WTC11 (cell line): Measurements from ENCODE around the gene GATA1. TPM values are rescaled to one million over a fixed set of nuclear protein-coding genes. Genes with fewer than 3 reads are reported as not detected.

Experiments
- ATAC-seq: fragments of 200-7000 bp; cut with Tn5 transposase; 2 replicates; pipeline ENCODE4 v1.10.0; 2021; ENCODE audit warnings: mild to moderate bottlenecking, moderate library complexity
- CTCF ChIA-PET: fragments of 300-600 bp; sonication (Branson Sonifier 250); formaldehyde crosslinking; loops from one replicate; lab custom pipeline; 2021; ENCODE audit warnings: antibody characterized with exemption; lab: Charles Lee
- POLR2A ChIA-PET: fragments of 350-600 bp; sonication (Branson Sonifier 250); formaldehyde crosslinking; loops from one replicate; lab custom pipeline; 2021; ENCODE audit warnings: antibody characterized with exemption; lab: Charles Lee
- DNase-seq: peaks from one replicate; pipeline ENCODE4 v3.0.0; 2021; ENCODE audit warnings: low spot score
- H3K27ac Mint-ChIP-seq: 2 replicates; pipeline ENCODE4 v1.8.0; 2021; ENCODE audit warnings: mixed read lengths
- H3K27me3 Mint-ChIP-seq: 2 replicates; pipeline ENCODE4 v1.8.0; 2021; ENCODE audit warnings: low read depth, mild to moderate bottlenecking, moderate library complexity, mixed read lengths
- H3K36me3 Mint-ChIP-seq: 2 replicates; pipeline ENCODE4 v1.8.0; 2021; ENCODE audit warnings: mixed read lengths
- H3K4me1 Mint-ChIP-seq: 2 replicates; pipeline ENCODE4 v1.8.0; 2022; ENCODE audit warnings: mixed read lengths
- H3K4me3 Mint-ChIP-seq: 2 replicates; pipeline ENCODE4 v1.8.0; 2021; ENCODE audit warnings: mild to moderate bottlenecking, moderate library complexity, mixed read lengths
- H3K9me3 Mint-ChIP-seq: 2 replicates; pipeline ENCODE4 v1.8.0; 2021; ENCODE audit warnings: mixed read lengths
- AR ChIP-seq: fragments of 250-450 bp; sonication (Bioruptor Pico); IDR thresholded peaks from 2 replicates; pipeline ENCODE4 v1.9.0; 2021; ENCODE audit warnings: mild to moderate bottlenecking
- E2F1 ChIP-seq: sonication (generic); formaldehyde crosslinking; IDR thresholded peaks from 2 replicates; pipeline ENCODE4 v1.8.0; 2022; ENCODE audit warnings: mild to moderate bottlenecking, missing genetic modification reagents
- E2F4 ChIP-seq: sonication (generic); formaldehyde crosslinking; IDR thresholded peaks from 2 replicates; pipeline ENCODE4 v1.8.1; 2022; ENCODE audit warnings: low read depth, mild to moderate bottlenecking, moderate library complexity, missing genetic modification reagents, borderline replicate concordance
- E2F5 ChIP-seq: sonication (generic); formaldehyde crosslinking; IDR thresholded peaks from 2 replicates; pipeline ENCODE4 v1.8.1; 2022; ENCODE audit warnings: mild to moderate bottlenecking, moderate library complexity, missing genetic modification reagents
- GTF2I ChIP-seq: fragments of 250-450 bp; sonication (Bioruptor Pico); conservative IDR thresholded peaks from 2 replicates; pipeline ENCODE4 v1.4.0; 2021; ENCODE audit warnings: mild to moderate bottlenecking
- MXD4 ChIP-seq: fragments of 250-450 bp; sonication (Bioruptor Pico); IDR thresholded peaks from 2 replicates; pipeline ENCODE4 v1.8.0; 2021; ENCODE audit warnings: mild to moderate bottlenecking, moderate library complexity, borderline replicate concordance
- NR2C2 ChIP-seq: sonication (generic); formaldehyde crosslinking; IDR thresholded peaks from 2 replicates; pipeline ENCODE4 v1.8.0; 2022; ENCODE audit warnings: mild to moderate bottlenecking, missing genetic modification reagents
- NR3C1 ChIP-seq: sonication (generic); formaldehyde crosslinking; conservative IDR thresholded peaks from 2 replicates; pipeline ENCODE4 v1.8.1; 2023; ENCODE audit warnings: low read depth, mild to moderate bottlenecking, missing genetic modification reagents
- PRRX2 ChIP-seq: fragments of 250-450 bp; sonication (Bioruptor Pico); IDR thresholded peaks from 2 replicates; pipeline ENCODE4 v1.8.0; 2021; ENCODE audit warnings: mild to moderate bottlenecking
- SMAD3 ChIP-seq: sonication (generic); formaldehyde crosslinking; IDR thresholded peaks from 2 replicates; pipeline ENCODE4 v1.8.0; 2022; ENCODE audit warnings: missing genetic modification reagents, mild to moderate bottlenecking, borderline replicate concordance
- STAT6 ChIP-seq: sonication (generic); formaldehyde crosslinking; conservative IDR thresholded peaks from 2 replicates; pipeline ENCODE4 v1.8.1; 2023; ENCODE audit warnings: mild to moderate bottlenecking, low read depth, missing genetic modification reagents, moderate library complexity
- TCF7 ChIP-seq: sonication (generic); formaldehyde crosslinking; IDR thresholded peaks from 2 replicates; pipeline ENCODE4 v1.8.0; 2022; ENCODE audit warnings: mild to moderate bottlenecking, low read depth, missing genetic modification reagents, moderate library complexity
- USF1 ChIP-seq: sonication (generic); formaldehyde crosslinking; IDR thresholded peaks from 2 replicates; pipeline ENCODE4 v1.8.0; 2022; ENCODE audit warnings: mild to moderate bottlenecking, missing genetic modification reagents
- ZNF121 ChIP-seq: sonication (generic); formaldehyde crosslinking; IDR thresholded peaks from 2 replicates; pipeline ENCODE4 v1.8.0; 2023; ENCODE audit warnings: missing genetic modification reagents
- ZNF138 ChIP-seq: sonication (generic); formaldehyde crosslinking; conservative IDR thresholded peaks from 2 replicates; pipeline ENCODE4 v1.8.1; 2022; ENCODE audit warnings: mild to moderate bottlenecking, moderate library complexity, missing genetic modification reagents
- ZNF219 ChIP-seq: sonication (generic); formaldehyde crosslinking; IDR thresholded peaks from 2 replicates; pipeline ENCODE4 v1.8.0; 2023; ENCODE audit warnings: missing genetic modification reagents, mild to moderate bottlenecking, borderline replicate concordance
- ZNF425 ChIP-seq: fragments of 250-450 bp; sonication (Bioruptor Pico); conservative IDR thresholded peaks from 2 replicates; pipeline ENCODE4 v1.9.0; 2021; ENCODE audit warnings: mild to moderate bottlenecking
- ZNF512 ChIP-seq: sonication (generic); formaldehyde crosslinking; IDR thresholded peaks from 2 replicates; pipeline ENCODE4 v1.8.1; 2022; ENCODE audit warnings: missing genetic modification reagents, borderline replicate concordance
- ZNF671 ChIP-seq: fragments of 250-450 bp; sonication (Bioruptor Pico); IDR thresholded peaks from 2 replicates; pipeline ENCODE4 v1.8.0; 2021; ENCODE audit warnings: mild to moderate bottlenecking
- total RNA-seq: library from RNA; stranded (reverse); gene quantifications from 3 replicates; pipeline ENCODE4 v1.2.3, GENCODE V29; 2021

Gene GATA1
- total RNA-seq, 1 experiment from 2014 or later = 0.26 TPM

- TF ChIP-seq STAT6 (no peak), E2F4 (CRISPR knock-in tag) (no peak), ZNF219 (CRISPR knock-in tag) (no peak), E2F5 (no peak), MXD4 (CRISPR knock-in tag) (no peak), GTF2I (CRISPR knock-in tag) (no peak), ZNF425 (CRISPR knock-in tag) (no peak), ZNF138 (CRISPR knock-in tag) (no peak), NR3C1 (CRISPR knock-in tag) (no peak), E2F1 (no peak), AR (CRISPR knock-in tag) (no peak), TCF7 (CRISPR knock-in tag) (no peak), PRRX2 (CRISPR knock-in tag) (no peak), ZNF121 (CRISPR knock-in tag) (no peak)
Observed at GRCh38 chrX:48818098-48818497, 31.7 kb downstream of the GATA1 start (continued).

- CTCF ChIA-PET = no interaction called here
- Mint-ChIP-seq H3K4me1 (no peaks in the 10 kb centered on the region), H3K27ac (no peak overlapping the region), H3K36me3 (no peaks in the 10 kb centered on the region; the same call in 1 of the 2 replicates), H3K4me3 (no peak overlapping the region), H3K27me3 (no peaks in the 10 kb centered on the region), H3K9me3 (no peaks in the 10 kb centered on the region)
- POLR2A ChIA-PET = no interaction called here
- ATAC-seq (no peak), DNase-seq (no peak)
- TF ChIP-seq ZNF512 (CRISPR knock-in tag) (no peak), NR2C2 (CRISPR knock-in tag) (no peak), AR (CRISPR knock-in tag) (no peak), ZNF671 (CRISPR knock-in tag) (no peak), SMAD3 (no peak), USF1 (CRISPR knock-in tag) (no peak)
Observed at GRCh38 chrX:48818866-48819265, 32.5 kb downstream of the GATA1 start.
